PC-9 (cell line): ENCODE data around the gene NECTIN3.

ENCODE experiments used
- EZH2 ChIP-seq: fragments of 200-600 bp; sonication (generic); IDR thresholded peaks from 2 replicates; pipeline ENCODE4 v1.8.0; 2017; ENCODE audit warnings: antibody characterized with exemption, low read depth
- TF ChIP-seq, protein P1 (sequence below): fragments of 200-600 bp; sonication (generic); conservative IDR thresholded peaks from 2 replicates; pipeline ENCODE4 v1.6.1; 2017; ENCODE audit warnings: mixed run types, antibody characterized with exemption, mild to moderate bottlenecking, moderate library complexity

DNA sequence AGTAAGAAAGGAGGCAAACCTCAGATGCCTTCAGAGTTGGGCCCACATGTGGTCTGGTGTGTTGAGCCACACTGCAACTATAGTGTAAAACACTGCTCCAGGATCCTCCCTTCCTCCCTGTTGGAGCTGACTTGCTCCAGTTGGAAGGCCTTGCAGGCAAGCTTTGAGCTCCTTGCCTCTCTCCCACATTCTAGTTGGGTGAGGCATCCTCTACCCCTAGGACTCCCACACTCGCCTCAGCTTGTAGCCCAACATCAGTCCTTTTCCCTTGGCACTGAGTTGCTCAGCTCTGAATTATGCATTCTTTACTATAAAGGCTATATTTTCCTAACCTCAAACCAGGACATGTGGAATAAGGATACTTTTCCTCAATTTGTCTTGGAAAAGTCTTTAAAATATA lies 143.9 kb downstream of the NECTIN3 start:
- TF ChIP-seq EZH2 = no peak
- TF ChIP-seq, protein P1, sequence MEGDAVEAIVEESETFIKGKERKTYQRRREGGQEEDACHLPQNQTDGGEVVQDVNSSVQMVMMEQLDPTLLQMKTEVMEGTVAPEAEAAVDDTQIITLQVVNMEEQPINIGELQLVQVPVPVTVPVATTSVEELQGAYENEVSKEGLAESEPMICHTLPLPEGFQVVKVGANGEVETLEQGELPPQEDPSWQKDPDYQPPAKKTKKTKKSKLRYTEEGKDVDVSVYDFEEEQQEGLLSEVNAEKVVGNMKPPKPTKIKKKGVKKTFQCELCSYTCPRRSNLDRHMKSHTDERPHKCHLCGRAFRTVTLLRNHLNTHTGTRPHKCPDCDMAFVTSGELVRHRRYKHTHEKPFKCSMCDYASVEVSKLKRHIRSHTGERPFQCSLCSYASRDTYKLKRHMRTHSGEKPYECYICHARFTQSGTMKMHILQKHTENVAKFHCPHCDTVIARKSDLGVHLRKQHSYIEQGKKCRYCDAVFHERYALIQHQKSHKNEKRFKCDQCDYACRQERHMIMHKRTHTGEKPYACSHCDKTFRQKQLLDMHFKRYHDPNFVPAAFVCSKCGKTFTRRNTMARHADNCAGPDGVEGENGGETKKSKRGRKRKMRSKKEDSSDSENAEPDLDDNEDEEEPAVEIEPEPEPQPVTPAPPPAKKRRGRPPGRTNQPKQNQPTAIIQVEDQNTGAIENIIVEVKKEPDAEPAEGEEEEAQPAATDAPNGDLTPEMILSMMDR = no peak
